ENCODE results near the gene TMPRSS3. TPM values are rescaled to one million over a fixed set of nuclear protein-coding genes. Genes with fewer than 3 reads are reported as not detected.

TMPRSS3 gene
- total RNA-seq, result not detected in 2 replicates

GRCh38 chr21:42395905-42396651 lies at the start of gene TMPRSS3:
TSS of gene TMPRSS3 (minus strand) at chr21:42396052. CDS start at chr21:42395417, 635 bp downstream.

DNA sequence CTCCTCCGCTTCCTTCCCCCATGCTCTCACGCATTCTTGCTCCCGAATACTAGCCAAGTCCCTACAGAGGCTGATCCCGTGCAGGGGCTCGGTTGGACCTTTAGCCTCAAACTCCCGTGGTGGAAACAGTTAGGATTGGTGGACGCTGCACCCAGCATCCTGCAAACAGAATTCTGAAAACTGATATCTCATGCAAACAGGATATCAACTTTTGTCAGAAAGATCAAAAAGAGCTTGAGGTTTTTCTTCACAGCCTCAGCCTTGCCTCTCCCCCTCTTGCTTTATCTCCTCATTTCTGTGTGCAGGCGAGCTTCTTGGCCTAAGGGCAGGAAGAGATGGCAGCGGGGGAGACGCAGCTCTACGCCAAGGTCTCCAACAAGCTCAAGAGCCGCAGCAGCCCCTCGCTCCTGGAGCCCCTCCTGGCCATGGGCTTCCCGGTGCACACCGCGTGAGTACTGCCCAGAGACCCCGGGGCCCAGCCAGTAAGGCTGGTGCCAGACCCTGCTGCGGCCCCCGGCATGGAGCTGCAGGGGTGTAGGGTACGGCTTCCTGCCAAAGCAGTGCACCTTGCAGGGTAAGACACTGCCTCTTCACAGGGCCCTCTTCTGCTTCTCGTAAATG lies 7.9 kb upstream of the TMPRSS3 start, which contains the start of gene UBASH3A:
TSS of gene UBASH3A (plus strand) at position 292 of the 621 bp plus-strand sequence. CDS start at position 336, 44 bp downstream.

DNA sequence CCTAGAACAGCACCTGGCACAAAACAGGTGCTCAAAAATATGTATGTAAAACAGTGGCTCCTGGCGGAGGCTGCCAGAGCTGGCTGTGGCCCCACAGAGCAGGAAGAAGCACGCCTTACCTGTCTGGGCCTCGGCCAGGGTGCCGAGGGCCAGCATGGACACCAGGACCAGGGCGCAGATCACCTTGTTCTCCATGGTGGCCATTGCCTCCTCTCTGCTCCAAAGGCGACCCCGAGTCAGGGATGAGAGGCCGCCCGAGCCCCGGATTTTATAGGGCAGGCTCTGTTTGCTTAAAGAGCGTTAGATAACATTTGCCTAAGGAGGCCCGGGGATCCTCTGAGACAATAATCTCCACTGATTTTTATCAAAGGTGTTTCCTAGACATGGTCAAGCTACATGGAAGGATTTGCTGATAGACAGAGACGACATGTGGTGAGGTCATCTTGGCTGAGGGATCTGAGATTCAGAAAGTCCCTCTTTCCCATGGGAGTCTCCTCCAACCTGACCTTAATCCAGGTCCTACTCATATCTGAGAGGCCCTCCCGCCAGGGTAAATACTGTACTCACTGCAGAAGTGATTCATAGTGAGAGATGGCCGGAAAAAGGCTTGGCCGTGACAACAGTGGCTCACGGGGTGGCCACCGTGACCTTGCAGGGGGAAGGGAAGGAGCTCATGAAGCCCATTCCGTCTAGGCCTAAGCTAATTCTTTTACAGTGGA lies 29.4 kb downstream of the TMPRSS3 start, which contains the start of gene TFF1:
TSS of gene TFF1 (minus strand) at position 244 of the 719 bp plus-strand sequence. CDS start at position 204, 40 bp downstream.

GRCh38 chr21:42350927-42351426 lies 44.9 kb downstream of the TMPRSS3 start, which contains the start of gene TFF2:
TSS of gene TFF2 (minus strand) at chr21:42350994. CDS start at chr21:42350957, 37 bp downstream.

Other genes with a start within 250 kb of the TMPRSS3 start
- 0.29 and 1.00 TPM in 2 replicates for gene ABCG1, start 176.9 kb downstream of the TMPRSS3 start, total RNA-seq
- gene TFF3, start 80.6 kb downstream of the TMPRSS3 start, total RNA-seq, result 0.12 TPM in 1 of 2 replicates, not detected in the other
- not detected in 2 replicates for gene TFF2, start 45.1 kb downstream of the TMPRSS3 start, total RNA-seq
- not detected in 2 replicates for gene TFF1, start 29.5 kb downstream of the TMPRSS3 start, total RNA-seq
- not detected in 2 replicates for gene UBASH3A, start 7.8 kb upstream of the TMPRSS3 start, total RNA-seq
- gene RSPH1, start 100.2 kb upstream of the TMPRSS3 start, total RNA-seq, result not detected in 2 replicates
- gene SLC37A1, start 117.8 kb upstream of the TMPRSS3 start, total RNA-seq, result 0.93 and 1.6 TPM in 2 replicates